ENCODE measurements around the gene CREM. TPM values are rescaled to one million over a fixed set of nuclear protein-coding genes. Genes with fewer than 3 reads are reported as not detected.

The CREM gene
- total RNA-seq, 1 experiment from 2014 or later = 72.3 TPM

GRCh38 chr10:35172146-35172545 lies 45.5 kb downstream of the CREM start:
- Histone ChIP-seq H3K9me3 (no peaks in the 10 kb centered on the region; the same call in 1 of the 2 replicates), H3K27me3 (no peaks in the 10 kb centered on the region), H3K4me3 (no peak overlapping the region), H3K36me3 (no peaks in the 10 kb centered on the region; the same call in 1 of the 2 replicates)
- no peak for DNase-seq

DNA sequence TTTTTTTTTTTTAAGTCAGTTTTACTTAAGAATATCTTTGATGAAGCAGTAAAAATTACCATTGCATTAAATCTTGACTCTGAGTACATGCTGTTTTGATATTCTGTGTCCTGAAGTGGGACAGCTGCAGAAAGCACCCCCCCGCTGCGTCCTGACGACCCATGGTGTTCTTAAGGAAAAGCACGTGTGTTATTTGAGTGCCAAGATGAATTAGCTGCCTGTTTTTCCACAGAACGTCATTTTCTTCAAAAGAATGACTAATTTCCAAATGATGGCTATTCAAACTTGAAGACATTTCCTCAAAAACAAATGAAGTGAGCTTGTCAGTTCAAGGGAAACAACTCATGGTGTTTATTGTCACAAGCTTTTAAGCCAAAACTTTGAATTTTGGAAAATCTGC lies 45.9 kb downstream of the CREM start:
- no peaks in the 10 kb centered on the region for H3K27me3 ChIP-seq
- no peaks in the 10 kb centered on the region; the same call in 1 of the 2 replicates for H3K9me3 ChIP-seq
- H3K4me3 ChIP-seq = no peak overlapping the region
- peak; percentile 18 for DNase-seq
- H3K36me3 ChIP-seq = no peaks in the 10 kb centered on the region

DNA sequence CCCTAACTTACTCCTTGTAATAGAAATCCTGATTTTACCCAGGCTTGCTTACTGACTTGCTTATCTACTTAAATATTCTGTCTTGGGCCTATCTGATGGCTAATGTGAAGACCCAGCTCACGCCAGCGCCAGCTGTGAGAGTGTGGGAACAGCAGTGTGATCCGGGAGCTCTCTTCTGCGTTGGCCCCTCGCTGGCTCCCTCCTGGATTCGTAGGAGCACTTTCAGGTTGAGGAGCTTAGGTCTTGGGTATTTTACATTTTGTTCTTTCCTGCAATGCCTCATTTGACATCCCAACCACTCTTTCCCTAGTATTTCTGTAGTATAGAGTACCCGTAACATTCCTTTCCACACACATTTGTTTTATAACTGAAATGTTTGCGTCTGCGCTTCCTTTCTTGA lies 51.7 kb downstream of the CREM start:
- Histone ChIP-seq H3K36me3 (peaks cover 3% of the 10 kb centered on the region), H3K4me3 (no peak overlapping the region), H3K9me3 (no peaks in the 10 kb centered on the region), H3K27me3 (no peaks in the 10 kb centered on the region)
- DNase-seq = no peak

- DNase-seq = no peak
- Histone ChIP-seq H3K27me3 (no peaks in the 10 kb centered on the region), H3K9me3 (no peaks in the 10 kb centered on the region), H3K4me3 (no peak overlapping the region), H3K36me3 (peaks cover 3% of the 10 kb centered on the region)
These were observed 56.2 kb downstream of the CREM start for GRCh38 chr10:35182631-35183510.

DNA sequence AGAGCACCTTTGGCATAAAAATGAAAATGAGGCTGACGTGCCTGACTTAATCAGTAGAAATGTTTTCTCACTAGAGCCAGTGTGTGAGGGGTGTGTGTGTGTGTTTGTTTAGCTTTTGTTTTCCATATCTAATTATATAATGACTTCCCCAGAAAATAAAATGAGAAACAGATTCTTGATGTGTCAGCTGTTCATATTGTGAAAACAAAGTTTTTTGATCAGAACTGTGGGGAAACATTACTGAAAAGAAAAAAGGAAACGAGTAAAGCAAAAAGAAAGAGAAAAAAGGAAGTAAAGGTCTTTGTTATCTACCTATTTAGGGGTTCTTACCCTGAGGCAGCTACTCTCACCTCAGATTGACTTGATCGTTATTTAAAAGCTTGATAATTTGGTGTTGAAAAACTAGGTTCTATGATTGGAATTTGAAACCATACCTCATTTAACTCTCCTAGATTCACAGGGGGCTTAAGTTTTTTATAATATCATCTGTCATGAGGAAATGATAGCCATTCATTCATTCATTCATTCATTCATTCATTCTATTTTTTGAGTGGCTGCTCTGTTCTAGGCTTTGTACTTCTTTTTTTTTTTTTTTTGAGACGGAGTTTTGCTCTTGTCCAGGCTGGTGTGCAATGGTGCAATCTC lies 58.0 kb downstream of the CREM start:
- H3K27me3 ChIP-seq = no peaks in the 10 kb centered on the region
- H3K4me3 ChIP-seq = no peak overlapping the region
- H3K9me3 ChIP-seq = no peaks in the 10 kb centered on the region
- peaks cover 3% of the 10 kb centered on the region for H3K36me3 ChIP-seq
- DNase-seq = no peak

DNA sequence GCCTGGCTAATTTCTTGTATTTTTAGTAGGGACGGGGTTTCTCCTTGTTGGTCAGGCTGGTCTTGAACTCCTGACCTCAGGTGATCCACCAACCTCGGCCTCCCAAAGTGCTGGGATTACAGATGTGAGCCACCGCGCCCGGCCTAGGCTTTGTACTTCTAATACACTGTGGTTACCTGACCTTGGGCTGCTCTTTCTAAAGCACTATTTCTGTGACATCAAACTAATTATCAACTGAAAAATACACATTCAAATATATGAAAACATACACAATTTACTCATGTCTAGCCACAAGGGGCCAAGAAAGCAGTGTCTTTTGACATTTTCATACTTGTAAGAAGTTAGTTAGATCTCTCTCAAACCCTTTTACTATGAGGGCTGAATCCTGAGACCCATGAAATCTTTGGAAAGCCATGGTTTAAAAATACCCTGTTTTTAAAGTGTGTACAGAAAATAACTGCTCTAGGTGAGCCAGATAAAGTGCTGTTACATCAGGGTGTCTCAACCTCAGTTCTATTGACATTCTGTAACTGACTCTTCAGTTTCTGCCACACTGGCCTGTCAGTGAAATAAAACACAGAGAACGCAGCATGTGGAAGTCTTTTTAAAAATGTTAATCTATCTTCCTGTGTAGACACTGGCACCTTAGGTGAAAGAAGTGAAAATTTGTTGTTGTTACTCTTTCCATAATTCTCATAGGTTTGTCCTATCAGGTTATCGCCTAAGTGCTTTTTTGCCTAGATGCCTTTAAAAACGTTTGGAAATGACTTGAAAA lies 58.8 kb downstream of the CREM start:
- DNase-seq = no peak
- no peak overlapping the region for H3K4me3 ChIP-seq
- H3K9me3 ChIP-seq = no peaks in the 10 kb centered on the region
- H3K36me3 ChIP-seq = peaks cover 3% of the 10 kb centered on the region
- no peaks in the 10 kb centered on the region for H3K27me3 ChIP-seq

DNA sequence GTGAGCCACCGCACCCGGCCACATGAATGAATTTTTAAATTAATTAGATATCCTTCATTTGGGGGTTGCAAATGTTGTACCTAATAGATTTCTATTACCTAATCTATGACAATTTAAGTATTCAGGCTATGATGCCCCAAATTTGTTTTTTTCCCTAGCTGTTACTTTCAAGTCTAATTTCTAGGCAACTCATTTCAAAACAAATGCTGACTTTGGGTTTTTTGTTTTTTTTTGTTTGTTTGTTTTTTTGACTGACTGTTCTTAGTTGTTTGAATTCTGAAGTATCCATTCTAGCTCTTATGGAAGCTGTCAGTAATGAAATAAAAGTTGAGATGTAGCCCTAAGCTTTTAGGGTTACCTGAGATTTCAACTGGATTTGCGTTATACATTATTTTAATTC lies 62.3 kb downstream of the CREM start:
- no peaks in the 10 kb centered on the region; the same call in 1 of the 2 replicates for H3K36me3 ChIP-seq
- H3K27me3 ChIP-seq = no peaks in the 10 kb centered on the region
- H3K9me3 ChIP-seq = no peaks in the 10 kb centered on the region
- no peak overlapping the region for H3K4me3 ChIP-seq
- DNase-seq = no peak

- DNase-seq = no peak
These were observed 64.9 kb downstream of the CREM start for GRCh38 chr10:35191523-35191922.

GRCh38 chr10:35192645-35193249 lies 66.1 kb downstream of the CREM start:
- H3K27me3 ChIP-seq = no peaks in the 10 kb centered on the region
- no peaks in the 10 kb centered on the region for H3K9me3 ChIP-seq
- no peak for DNase-seq
- H3K4me3 ChIP-seq = no peak overlapping the region
- no peaks in the 10 kb centered on the region; the same call in 1 of the 2 replicates for H3K36me3 ChIP-seq

More at GRCh38 chr10:35191523-35191922, 64.9 kb downstream of the CREM start:
- no peaks in the 10 kb centered on the region for H3K27me3 ChIP-seq
- H3K9me3 ChIP-seq = no peaks in the 10 kb centered on the region
- H3K36me3 ChIP-seq = no peaks in the 10 kb centered on the region; the same call in 1 of the 2 replicates
- no peak overlapping the region for H3K4me3 ChIP-seq

GRCh38 chr10:35194471-35194870 lies 67.8 kb downstream of the CREM start:
- no peak for DNase-seq
- Histone ChIP-seq H3K36me3 (no peaks in the 10 kb centered on the region; the same call in 1 of the 2 replicates), H3K4me3 (no peak overlapping the region), H3K9me3 (no peaks in the 10 kb centered on the region), H3K27me3 (no peaks in the 10 kb centered on the region)

DNA sequence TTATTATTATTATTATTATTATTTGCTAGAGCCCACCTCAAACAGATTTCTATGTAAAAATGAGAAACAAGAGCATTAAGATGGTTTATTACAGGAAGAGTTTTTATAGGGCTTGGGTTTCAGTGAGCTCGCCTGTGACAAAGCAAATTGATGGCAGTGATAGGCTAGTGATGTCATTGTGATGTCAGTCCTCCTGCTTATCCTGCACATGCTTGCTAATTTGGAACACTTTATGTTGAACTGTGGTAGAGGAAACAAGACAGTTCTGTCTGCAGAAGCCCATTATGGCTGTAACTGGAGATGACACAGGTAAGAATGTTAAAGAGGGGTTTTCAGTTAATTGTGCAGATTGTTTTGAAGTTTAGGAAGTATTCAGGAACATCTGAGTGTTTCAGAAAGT lies 68.3 kb downstream of the CREM start:
- H3K9me3 ChIP-seq = no peaks in the 10 kb centered on the region
- DNase-seq = no peak
- no peaks in the 10 kb centered on the region; the same call in 1 of the 2 replicates for H3K36me3 ChIP-seq
- peak overlapping the region; percentile 44 for H3K4me3 ChIP-seq
- H3K27me3 ChIP-seq = no peaks in the 10 kb centered on the region

- no peaks in the 10 kb centered on the region for H3K9me3 ChIP-seq
- peak overlapping the region; percentile 44 for H3K4me3 ChIP-seq
- no peaks in the 10 kb centered on the region; the same call in 1 of the 2 replicates for H3K36me3 ChIP-seq
- DNase-seq = peak; percentile 72
- H3K27me3 ChIP-seq = no peaks in the 10 kb centered on the region
These were observed 69.0 kb downstream of the CREM start for GRCh38 chr10:35195361-35196306.

- Histone ChIP-seq H3K9me3 (no peaks in the 10 kb centered on the region), H3K27me3 (no peaks in the 10 kb centered on the region), H3K4me3 (no peak overlapping the region), H3K36me3 (no peaks in the 10 kb centered on the region)
- no peak for DNase-seq
These were observed 73.8 kb downstream of the CREM start for GRCh38 chr10:35200487-35200886.

DNA sequence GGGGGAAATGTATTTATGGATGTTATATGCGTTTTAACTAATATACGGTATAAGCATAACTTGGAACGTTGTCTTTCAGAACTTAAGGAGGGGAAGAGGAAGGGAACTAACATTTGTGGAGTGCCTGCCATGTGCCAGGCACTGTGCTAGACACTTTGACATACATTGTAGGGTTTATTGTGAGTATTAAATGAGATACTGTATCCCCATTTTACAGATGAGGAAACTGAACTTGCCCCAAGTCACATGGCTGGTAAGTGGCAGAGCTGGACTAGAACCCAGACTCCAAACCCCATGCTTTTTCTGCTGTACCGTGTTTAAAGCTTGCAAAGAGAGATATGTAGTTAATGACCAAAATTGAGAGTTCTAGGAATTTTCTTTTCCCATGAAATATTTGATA lies 74.6 kb downstream of the CREM start:
- no peak for DNase-seq
- no peak overlapping the region for H3K4me3 ChIP-seq
- H3K36me3 ChIP-seq = no peaks in the 10 kb centered on the region
- no peaks in the 10 kb centered on the region for H3K9me3 ChIP-seq
- H3K27me3 ChIP-seq = no peaks in the 10 kb centered on the region

DNA sequence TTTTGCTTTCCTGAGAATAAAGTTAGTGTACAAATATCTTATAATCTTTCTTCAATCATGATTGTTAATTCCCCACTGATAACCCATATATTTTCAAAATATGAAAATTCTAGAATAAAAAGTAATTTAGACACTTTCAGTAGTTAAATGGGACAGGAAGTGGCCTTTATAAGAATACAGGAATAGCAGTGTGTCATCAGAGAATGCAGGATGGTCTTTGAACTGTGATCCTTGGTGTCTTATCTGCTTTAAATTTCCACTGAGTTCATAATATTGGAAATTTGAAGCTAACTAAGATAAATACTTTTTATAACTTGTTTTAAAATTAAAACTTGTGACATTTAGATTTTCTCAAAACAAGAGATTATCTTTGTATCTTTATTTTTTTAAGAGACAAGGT lies 75.4 kb downstream of the CREM start:
- Histone ChIP-seq H3K36me3 (no peaks in the 10 kb centered on the region), H3K4me3 (no peak overlapping the region), H3K27me3 (no peaks in the 10 kb centered on the region), H3K9me3 (no peaks in the 10 kb centered on the region)
- DNase-seq = no peak

- Histone ChIP-seq H3K36me3 (no peaks in the 10 kb centered on the region), H3K27me3 (no peaks in the 10 kb centered on the region), H3K4me3 (no peak overlapping the region), H3K9me3 (no peaks in the 10 kb centered on the region)
- DNase-seq = no peak
These were observed 77.1 kb downstream of the CREM start for GRCh38 chr10:35203745-35204144.
